Measurements from ENCODE around the gene PCDHA1.
A peak's percentile ranks its signal among the peaks of the same experiment; 100 is the strongest.

PCDHA1 gene

DNA sequence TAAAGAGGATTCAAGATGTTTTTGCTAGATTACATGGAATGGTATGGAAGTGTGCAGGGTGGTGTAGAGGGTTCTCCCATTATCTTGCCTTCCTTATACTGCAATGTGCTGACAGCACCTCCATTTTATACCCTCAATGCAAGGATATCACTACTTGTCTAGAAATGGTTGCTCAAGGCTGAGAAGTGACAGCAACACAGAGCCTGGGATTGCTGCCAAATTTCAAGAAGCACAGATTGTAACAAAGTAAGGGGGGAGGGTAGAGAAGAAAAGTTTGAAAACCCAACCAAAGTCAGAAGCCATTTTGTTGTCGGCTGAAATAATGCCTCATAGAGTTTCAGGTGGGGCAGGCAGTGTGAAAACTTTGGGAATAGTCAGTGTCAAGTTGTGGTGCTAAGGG is 210.1 kb downstream of the PCDHA1 start:
- no peak for DNase-seq

GRCh38 chr5:140998921-140999410 is 213.0 kb downstream of the PCDHA1 start:
- DNase-seq, result no peak

- peak; percentile 29 for DNase-seq
These were observed 215.5 kb downstream of the PCDHA1 start for GRCh38 chr5:141001446-141001843.

DNA sequence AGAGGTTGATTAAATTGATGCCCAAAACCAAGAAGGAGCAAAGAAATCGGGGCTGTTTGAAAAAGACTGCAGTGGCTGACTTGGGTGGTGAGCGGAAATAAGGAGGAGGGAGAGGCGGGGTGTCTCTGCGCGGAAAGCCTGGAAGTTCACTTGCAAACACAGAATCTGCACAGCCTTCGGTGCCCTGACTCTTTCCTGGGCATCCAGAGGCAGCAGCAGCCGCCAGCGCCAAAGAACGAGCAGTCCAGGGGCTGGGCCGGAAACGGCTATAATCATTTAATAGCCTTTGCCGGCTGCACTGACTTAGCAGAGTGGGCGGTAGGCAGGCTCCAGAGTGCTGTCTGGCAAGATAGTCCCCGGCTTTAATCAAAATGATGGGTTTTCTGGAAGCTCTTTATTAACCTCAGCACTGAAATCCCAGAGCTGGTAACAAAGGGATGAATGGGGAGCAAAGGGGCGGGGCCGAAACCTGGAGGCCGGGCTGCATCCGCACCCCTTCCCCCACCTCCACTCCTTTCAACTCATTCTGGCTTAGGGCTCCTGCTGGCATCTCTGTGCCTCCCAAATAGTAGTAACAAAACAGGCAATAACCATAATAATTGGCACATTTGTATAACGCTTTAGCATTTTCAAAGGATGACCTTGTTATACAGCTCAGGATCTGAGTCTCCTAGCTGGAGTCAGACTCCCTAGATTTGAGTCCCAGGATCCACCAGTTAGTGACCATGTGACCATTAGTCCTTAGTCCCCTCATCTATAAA is 216.1 kb downstream of the PCDHA1 start:
- peak; percentile 43 for DNase-seq

DNA sequence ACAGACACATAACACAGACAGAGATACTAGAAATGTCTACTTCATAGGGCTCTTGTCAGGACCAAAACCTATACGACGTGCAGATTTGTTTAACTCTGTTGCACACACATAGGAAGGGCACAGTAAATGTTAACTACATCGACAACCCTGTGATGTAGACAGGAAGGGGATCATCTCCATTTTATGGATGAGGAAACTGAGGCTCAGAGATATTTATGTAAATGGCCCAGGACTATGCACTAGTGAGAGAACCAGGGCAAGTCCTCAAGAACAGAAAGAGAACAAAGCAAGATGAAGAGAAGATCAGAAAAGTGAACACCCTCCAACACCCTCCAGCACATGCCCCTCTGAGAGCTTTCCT is 216.6 kb downstream of the PCDHA1 start:
- DNase-seq, result no peak

- DNase-seq, result no peak
These were observed 217.1 kb downstream of the PCDHA1 start for GRCh38 chr5:141003031-141003430.

DNA sequence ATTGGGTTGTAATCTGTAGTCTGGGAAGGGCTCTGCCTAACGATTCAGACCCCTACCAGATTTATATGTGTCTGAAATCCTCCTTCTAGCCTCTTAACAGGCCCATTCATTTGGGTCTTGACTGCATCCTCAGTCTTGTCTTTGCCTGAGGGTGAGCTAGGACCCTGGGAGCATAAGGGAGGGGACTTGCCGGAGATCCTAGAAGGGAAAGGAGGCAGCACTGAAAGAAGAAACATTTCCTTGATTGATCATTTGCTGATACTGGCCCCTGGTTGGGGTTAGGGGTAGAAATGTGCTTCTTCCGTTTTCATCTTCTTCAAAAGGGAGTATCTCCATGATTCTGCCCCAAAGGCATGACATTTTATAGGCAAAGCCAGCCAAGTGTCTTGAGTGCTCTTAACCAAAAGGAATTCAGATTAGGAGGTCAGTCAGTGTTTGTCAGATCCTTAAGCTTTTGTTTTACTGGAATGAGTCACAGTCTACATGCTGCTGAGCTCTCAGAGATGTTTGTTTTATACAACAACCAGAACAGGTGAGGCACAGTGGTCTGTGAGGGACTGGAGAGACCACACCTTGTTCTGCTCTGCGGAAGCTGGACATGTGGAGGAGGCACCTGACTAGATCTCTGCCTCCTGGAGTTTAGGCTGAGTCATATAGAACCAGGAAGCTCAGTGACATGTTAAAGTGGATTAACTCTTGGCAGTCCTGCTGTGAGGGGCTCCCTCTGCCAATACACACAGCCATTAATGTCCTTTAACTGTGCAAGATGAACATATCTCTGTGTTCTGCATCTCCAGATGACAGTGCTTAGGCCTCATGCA is 218.1 kb downstream of the PCDHA1 start:
- peak; percentile 93 for DNase-seq

- DNase-seq, result no peak
These were observed 221.9 kb downstream of the PCDHA1 start for GRCh38 chr5:141007791-141008190.

GRCh38 chr5:141010047-141010793 is 224.3 kb downstream of the PCDHA1 start:
- no peak for DNase-seq

- no peak for DNase-seq
These were observed 232.0 kb downstream of the PCDHA1 start for GRCh38 chr5:141017943-141018342.

DNA sequence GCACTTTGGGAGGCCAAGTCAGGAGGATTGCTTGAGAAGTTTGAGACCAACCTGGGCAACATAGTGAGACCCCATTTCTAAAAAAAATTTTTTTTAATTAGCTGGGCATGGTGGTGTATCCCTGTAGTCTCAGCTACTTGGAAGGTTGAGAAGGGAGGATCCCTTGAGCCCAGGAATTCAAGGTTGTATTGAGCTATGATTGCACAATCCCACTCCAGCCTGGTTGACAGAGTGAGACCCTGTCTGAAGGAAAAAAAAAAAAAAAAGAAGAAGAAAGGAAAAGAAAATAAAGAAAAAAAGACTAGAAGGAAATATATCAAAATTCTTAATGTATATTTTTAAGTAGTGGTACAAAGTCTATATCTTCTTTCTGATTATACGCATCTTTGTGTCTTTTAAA is 236.4 kb downstream of the PCDHA1 start:
- no peak for DNase-seq

DNA sequence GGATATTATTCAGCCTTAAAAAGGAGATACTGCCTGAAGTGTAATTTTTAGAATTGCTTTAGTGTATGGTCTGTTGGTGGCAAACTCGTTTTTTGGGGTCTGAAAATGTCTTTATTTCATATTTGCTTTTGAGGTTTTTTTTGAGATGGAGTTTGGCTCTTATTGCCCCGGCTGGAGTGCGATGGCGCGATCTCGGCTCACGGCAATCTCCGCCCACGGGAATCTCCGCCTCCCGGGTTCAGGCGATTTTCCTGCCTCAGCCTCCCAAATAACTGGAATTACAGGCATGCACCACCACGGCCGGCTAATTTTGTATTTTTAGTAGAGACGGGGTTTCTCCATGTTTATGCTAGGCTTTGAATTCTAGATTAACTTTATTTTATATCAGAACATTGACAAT is 245.1 kb downstream of the PCDHA1 start:
- DNase-seq, result no peak

DNA sequence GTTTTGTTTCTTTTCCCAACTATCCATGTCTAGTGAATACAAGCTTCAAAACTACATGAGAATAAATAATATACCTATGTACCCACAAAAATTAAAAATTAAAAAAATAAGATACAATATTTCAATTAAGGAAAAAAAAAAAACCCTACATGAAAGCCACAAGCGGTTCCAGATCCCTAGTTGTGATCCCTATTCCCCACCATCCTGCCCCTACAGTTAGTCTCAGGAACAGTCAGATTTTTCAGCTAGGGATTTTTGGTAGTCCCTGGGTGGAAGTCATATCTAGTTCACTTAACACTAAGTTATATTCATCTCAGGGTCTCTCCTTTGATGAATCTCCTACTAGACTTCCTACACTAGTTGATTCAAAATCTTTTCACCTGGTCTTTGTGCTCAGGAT is 246.7 kb downstream of the PCDHA1 start:
- no peak for DNase-seq

GRCh38 chr5:141039061-141039460 is 253.1 kb downstream of the PCDHA1 start:
- DNase-seq, result no peak

GRCh38 chr5:141039517-141039916 is 253.6 kb downstream of the PCDHA1 start:
- peak; percentile 86 for DNase-seq

DNA sequence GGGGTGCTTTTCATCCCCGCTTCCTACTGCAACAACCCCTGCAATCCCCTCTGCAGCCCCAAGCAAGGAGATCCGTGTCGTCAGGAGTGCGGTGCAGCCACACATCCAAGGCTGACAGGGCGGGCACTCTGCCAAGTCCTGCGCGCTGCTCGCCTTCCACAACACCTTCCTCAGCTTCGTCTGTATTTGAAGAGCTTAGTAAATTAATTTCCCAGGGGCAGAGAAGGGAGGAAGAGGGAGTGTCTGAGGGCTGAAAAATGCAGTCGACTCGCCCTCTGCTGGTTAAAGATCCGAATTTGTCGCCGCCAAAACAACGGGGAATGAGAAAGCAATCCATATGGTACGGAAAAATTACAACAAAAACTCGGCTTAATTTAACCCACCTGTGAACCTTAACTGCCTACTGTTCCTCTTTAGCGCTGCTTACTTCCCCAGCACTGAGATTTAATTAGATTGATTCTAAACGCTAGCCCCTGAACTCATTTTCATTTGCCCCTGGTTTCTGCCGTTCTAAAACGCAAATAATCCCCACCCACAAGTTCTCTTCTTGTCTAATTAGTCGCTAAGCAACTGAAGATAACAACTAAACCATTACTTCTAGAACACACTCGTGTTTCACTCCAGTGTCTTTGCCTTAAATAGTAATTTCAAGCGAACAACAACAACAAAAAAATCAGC is 254.3 kb downstream of the PCDHA1 start:
- peak; percentile 90 for DNase-seq

DNA sequence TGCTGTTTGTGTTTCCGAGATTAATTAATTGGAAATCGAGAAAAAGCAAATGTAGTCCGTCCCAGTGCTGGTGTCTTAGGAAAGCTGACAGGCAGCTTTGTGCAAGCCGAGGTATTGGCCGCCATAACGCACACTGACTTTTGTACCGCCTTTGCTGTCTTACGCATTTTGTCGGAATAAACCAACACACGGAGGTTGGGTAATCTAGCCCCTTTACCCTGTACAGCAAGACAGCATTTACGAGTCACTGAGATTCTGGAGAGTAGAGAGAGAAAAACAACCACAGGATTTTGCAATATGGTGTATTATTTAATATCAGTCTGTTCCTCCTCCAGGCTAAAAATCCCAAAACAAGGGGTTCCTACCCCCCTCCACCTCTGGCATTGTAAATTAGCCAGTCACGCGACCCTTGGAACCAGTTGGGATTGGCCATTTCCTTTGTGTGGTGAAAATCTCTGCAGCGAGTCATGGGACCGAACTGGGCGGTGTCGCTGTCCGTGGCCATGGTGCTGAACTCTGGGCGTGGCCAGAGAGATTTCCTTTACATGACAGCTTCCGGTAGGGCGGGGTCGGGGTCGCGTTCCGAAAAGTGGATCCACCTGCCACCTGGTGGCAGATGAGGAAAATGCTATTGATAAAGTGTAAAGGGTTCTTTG is 255.0 kb downstream of the PCDHA1 start:
- DNase-seq, result peak; percentile 100

DNA sequence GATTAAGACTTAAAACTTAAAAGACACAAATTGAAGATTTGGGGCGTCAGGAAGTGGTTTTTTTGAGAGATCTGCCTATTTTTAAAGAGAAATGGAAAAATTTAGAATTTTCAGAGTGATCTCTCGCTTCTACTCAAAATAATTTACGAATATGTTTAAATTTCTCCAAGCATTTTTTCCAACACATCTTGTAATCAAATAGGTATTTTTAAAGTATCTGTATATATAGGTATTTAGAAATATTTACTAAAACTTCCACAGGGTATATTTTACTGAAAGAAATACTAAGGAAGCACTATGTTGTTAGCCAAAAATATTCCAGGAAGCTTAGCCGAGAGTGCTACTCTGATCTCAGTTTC is 255.5 kb downstream of the PCDHA1 start:
- no peak for DNase-seq

DNA sequence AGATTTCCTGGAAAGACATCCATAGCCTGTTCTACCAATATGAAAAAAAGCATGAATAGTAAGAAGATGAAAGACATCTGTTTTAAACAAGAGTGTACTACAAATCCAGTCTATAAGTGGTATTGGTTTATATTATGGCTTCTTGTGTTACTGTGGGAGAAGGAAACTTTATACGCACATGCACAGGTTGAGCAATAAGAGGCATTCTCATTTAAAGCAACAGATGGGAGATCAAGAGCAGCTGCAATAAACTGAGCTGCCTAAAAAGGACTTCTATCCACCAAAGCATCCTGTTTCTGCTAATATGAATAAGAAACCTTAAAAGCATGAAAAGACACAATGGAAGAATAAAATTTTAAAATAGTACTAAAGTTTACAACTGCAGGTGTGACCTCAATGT is 256.6 kb downstream of the PCDHA1 start:
- DNase-seq, result no peak

- DNase-seq, result peak; percentile 13
These were observed 264.9 kb downstream of the PCDHA1 start, which contains the start of gene PCDHB1 for GRCh38 chr5:141050622-141051520. PCDHB1 (plus strand) TSS chr5:141051374; CDS start chr5:141051471, 97 bp downstream.

DNA sequence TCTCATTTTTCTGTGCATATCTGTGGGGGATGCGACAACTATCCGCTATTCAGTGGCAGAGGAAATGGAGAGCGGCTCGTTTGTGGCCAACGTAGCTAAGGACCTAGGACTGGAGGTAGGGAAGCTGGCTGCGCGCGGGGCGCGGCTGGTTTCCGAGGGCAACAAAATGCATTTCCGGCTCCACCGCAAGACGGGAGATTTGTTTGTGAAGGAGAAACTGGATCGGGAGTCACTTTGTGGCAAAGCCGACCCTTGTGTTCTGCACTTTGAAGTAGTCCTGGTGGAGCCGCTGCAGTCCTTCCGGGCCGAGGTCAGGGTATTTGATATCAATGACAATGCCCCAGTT is 265.6 kb downstream of the PCDHA1 start:
- DNase-seq, result peak; percentile 39
